ENCODE results near the gene EPHA4.

Gene EPHA4

DNA sequence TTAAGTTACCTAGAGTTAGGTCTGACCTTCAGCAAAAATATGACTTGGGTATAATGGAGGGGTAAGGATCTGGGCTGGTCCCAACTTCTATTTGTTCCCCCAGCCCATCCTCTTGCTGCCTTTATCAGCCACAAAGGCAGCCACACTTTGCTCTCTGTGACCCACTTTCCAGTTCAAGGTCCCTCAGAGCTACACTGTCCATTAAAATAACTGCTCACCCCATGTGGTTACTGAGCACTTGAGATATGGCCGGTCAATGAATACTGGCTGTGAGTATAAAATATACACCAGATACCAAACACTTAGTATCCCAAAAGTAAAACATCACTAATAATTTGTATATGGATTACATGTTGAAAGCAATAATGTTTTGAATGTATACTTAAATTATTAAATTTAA, 67.2 kb downstream of the EPHA4 start:
- no peak for DNase-seq (ENCODE audit: low read depth in 2 of 2)

DNA sequence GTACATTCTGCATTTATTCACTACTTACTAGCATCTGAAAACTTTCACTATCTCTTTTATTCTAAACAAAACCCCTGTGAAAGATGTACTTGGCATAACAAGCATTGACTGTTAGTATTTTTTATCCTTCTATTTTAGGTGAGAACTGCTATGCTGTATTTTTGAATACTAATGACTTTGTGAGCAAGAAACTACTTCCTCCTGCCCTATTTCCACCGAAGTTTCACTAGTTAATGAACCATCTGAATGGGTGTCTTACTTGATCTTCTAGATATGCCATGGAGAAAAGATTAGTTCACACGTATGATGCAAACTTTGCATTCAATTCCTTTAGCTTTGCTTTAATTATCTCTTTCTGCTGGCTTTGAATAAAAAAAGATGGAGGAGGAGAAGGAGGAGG, 68.1 kb downstream of the EPHA4 start:
- DNase-seq (ENCODE audit: low read depth in 2 of 2), result no peak

DNA sequence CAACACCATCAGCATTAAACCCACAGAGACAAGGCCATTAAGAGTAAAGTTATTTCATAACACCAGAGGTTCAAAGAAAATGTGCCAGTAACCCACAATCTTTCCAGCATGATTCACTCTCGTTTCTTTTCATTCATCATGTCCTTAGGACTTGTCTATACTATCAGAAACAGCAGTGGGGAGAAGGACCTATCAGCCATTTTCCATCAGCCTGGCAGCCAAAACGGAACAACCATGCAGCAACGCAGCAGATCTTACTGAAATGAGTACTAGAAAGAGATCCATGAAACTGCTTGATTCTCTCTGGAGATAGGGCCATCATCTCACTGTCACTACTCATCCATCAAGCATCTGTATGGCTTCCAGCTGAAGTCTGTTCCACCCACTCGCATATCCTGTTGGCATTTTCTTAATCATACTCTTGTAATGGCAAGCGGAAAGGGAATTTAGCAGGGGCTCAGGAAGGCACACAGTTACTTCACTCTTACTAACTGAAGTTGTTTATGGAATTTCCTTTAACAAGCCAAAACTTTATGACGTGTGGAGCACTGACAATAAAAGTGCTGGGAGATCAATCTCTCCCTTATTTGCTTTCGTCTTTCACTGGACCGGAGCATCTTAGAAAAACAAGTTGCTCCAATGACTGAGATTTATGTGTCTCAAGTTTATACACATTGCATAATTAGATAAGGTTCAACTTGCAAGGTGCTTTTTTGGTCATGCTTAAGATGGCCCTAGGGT, 69.7 kb downstream of the EPHA4 start:
- DNase-seq (ENCODE audit: low read depth in 2 of 2), result no peak

DNA sequence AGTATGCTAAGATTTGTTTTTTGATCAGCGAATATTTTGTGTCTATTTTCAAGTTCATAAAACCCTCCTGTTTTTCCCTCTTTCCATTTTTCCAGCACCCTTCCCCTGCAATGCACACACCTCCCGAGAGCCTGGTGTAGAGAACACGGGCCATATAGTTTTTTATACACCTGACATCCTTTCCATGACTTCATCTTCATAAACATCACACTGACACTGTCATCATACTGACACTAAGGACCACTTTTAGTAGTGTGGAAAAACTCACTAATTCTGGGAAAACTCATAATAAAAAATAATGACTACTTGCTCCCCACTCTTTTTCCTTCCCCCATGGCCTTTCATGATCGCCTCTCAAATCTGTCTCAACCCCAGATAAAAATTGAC, 70.2 kb downstream of the EPHA4 start:
- DNase-seq (ENCODE audit: low read depth in 2 of 2), result no peak

DNA sequence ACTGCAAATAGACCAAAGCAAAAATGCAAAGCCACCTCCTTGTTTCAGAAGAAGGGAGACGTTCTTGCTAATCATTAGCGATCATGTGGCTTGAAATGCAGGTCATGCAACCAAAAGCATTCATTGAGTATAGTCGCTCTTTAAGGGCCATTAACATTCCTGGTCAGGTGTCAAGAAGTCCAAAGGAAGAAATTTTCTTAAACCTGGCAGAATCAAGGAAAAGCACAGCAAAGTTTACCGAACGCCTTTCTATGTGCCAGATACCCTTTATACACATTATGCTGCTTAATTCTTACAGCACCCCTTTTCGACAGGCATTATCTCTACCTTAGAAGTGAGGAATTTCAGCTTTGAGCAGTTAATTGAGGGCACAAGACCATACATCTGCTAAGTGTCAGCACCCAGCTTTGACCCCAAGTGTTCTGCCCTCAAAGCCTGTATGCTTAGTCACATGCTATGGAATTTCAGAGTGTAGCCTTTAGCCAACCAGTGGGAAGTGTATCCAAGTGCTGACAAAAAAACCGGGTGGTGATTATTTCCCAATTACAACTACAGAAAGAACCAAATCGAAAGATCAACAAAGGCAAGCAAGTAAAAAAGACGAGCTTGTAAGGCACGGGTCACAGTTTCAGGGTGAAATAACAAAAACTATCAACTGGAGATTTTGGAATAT, 70.8 kb downstream of the EPHA4 start:
- DNase-seq (ENCODE audit: low read depth in 2 of 2), result no peak

DNA sequence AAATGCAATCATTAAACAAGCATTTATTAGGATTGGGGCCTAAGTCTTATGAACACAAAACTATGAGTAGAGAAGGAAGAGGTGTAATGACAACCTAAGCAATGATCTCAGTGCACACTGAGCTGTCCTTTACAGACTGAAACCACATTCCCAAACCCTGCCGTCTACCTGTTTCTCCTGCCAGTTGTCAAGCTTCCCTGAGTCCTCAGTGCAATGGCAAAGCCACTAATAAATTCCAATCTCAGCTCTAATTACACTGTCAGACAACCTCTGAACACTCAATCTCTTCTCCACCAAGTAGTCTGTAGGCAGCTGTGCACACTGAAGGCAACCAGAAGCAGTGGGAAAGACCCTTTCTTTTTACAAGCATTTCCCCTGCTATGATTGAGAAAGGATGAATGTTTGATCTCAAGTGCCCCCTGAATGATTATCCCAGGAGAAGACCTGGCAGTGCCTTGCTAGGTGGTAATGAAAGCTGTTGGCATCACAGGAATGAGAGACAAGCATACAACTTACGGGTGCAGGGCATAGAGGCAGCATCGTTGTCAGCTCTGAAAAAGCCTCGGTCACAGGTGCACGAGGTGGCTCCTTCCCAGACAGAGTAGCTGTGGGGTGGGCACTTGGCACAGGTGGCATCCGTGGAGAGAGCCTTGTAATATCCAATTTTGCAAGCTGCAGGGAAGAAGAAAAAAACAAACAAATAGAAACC, 71.4 kb downstream of the EPHA4 start:
- DNase-seq (ENCODE audit: low read depth in 2 of 2), result no peak

DNA sequence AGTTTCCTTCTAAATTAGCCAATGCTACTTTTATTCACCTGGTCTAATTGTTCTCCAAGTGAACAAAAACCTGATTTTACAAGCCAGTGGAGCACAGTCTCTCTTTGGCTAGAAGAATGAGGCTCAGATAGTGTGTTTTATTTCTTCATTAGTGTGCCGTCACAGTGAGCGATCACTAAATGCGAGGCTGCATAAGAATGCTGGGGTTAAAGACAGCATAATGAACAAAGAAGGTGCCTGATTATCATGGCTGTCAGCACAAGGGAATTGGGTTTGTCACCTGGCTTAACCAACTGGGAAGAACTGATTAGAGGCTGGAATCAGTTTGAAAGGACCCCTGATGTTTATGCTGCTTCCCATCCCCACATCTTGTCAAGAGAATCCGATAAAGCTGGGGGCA, 76.4 kb downstream of the EPHA4 start:
- DNase-seq (ENCODE audit: low read depth in 2 of 2), result no peak

DNA sequence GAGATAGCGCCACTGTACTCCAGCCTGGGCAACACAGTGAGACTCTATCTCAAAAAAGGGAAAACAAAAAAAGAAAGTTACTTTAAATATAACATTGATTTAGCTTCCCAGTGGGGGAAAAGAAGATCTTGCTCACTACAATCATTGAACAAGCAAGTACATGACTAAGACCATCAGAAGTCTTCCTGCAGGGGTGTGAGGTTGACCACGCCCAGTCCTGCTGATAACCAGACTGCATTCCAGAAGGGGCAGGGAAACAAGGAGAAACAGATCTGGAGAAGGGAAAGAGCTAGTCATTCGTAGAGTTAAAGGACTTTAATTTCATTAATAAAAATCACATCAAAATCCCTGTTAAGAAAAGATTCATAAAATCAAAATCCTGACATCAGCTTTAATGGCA, 77.5 kb downstream of the EPHA4 start:
- DNase-seq (ENCODE audit: low read depth in 2 of 2), result no peak

DNA sequence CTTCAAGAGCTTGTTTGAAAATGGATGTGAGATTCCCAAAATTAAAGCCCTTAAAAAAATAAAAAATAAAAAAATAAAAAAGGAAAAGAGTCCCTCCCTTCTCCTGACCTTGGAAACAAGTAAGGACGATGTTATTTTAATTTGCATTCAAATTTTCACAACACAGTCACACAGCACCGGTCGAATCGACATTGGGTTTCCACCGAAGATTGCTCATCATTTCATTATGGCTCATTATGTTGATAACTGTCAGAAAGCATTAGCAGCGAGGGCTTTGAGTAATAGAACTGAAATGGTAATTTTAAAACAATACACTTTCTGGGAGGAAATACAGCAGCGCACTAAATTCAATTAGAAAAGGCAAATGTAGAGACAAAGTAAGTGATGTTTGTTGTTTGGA, 78.7 kb downstream of the EPHA4 start:
- no peak for DNase-seq (ENCODE audit: low read depth in 2 of 2)

DNA sequence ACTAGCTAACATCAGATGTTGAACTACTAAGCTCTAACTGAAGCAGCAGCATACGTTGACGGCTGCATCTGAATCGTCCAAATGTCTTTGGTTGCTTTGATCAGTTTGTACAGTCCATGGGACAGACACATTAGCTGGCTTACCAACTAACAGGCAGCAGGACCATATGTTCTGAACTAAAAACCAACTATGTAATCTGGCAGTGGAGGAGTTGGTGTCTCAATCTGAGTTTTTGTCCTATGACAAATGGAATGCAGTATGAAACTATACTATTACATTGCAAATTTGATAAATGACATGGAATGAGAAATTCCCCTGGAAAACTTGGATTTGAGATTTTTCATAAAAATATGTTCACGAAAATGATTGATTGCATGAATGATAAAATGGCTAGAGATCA, 79.5 kb downstream of the EPHA4 start:
- no peak for DNase-seq (ENCODE audit: low read depth in 2 of 2)

DNA sequence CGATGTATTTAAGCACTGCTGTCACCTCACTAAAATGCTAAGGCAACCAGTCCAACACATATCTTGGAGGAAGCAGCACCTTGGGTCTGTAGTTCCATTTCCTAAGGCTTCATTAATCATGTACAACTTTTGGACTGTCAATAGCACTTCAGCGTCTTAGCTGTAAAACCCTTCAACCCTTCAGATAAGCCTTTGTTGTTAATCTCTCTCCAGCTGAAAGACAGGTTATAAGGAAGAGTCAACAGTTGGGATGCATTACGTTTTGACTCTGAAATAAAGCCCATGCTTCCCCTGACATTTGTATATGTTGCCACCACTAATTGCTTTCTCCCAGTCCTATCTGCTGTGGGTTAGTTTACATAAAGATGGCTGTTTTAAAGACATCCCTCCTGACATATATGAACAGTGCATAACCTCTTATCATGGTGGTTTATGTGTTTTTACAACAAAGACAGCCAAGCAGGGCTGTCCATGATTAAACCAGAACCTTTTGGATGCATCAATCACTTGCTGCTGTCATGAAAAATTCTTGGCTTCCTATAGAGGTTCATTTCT, 81.5 kb downstream of the EPHA4 start:
- DNase-seq (ENCODE audit: low read depth in 2 of 2), result no peak

DNA sequence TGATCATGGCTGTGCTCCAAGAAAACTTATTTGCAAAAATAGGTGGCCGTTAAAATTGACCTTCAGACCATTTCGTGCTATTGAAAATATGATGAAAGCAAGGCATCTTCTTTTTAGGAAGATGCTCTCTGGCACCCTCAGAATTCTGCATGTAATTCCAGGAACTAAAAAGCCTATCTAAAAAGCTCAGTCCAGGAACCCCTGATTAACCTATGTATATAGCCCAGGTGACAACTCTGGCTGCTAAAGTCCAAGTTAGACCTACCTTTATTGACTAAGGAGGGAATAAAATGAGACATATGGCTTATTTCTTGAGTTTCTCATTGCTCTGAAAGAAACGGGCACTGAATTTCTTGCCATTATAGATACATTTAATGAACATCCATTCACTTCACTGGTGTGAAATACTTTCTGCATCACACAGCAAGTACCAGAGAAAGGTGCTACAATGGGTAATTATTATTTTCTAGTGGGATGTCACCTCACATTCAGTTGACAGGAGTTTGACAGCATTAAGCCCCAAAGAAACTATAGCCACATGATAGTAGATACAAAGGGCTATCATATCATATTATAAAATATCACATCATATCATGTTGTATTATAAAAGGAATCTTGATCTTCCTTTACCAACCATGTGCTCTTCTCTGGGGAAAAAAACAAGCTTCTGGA, 83.8 kb downstream of the EPHA4 start:
- no peak for DNase-seq (ENCODE audit: low read depth in 2 of 2)

DNA sequence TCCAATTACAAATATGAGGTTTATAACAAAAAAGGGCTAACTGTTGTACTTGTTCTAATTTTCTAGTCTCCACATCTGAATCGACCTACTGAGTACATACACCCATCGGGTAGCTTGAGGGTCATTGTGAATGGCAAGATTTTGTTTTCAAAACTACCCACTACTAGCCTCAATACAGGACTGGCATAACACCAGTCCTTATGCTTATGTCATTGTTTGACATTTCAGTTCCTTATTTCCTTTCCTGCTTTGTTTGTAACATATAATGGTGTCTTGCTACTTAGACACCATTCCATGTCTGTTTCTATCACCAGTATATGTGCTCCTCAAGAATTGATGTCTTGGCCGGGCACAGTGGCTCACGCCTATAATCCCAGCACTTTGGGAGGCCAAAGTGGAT, 86.0 kb downstream of the EPHA4 start:
- DNase-seq (ENCODE audit: low read depth in 2 of 2), result no peak

DNA sequence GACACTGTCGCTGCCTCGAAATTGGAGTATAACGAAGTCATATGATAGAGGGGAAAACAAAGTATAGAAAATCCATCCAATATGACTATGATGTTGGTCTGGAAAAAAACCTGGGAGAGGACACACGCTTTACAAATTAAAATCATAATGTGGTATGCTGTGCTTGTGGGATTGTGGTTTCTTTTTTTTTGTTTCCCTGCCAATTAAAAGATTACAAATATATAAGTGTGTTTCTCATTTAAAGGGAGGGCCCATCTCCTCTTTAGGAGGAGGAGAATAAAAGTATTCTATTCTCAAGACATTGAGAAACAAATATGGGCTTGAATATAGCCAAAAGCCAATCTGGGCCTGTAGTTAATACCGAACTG, 86.6 kb downstream of the EPHA4 start:
- no peak for DNase-seq (ENCODE audit: low read depth in 2 of 2)

DNA sequence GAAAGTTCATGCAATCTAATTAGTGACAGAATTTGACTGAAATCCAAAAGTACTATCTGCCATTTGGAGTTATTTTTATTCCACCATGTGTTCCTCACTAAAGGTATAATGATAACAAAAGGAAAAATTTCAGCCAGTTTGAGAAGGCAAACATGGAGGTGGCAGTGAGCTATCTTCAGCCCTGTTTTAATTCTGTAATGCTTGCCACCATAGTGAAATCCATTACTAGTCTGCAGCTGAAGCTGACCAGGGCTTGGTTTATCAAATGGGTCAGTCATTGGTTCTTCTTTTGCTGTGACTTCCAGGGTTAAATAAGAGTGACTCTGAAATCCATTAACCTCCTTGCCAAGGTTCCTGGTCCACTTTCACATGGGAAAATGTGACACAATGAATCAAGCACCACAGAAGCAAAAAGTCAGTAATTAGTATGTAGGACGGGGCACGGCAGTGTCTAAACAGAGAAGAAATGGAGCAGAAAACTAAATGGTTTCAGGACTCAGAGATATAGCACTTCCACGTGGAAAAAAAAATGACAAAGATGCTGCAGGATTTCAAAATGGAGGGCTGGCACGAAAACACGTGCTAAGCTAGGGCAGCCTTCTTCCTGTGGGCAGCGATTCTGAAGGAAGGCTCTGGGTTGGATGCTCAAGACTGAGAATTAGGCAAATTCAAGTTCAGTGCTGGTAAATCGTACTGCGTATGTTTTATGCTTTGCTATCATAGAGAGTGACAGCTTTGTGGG, 87.2 kb downstream of the EPHA4 start:
- DNase-seq (ENCODE audit: low read depth in 2 of 2), result no peak

DNA sequence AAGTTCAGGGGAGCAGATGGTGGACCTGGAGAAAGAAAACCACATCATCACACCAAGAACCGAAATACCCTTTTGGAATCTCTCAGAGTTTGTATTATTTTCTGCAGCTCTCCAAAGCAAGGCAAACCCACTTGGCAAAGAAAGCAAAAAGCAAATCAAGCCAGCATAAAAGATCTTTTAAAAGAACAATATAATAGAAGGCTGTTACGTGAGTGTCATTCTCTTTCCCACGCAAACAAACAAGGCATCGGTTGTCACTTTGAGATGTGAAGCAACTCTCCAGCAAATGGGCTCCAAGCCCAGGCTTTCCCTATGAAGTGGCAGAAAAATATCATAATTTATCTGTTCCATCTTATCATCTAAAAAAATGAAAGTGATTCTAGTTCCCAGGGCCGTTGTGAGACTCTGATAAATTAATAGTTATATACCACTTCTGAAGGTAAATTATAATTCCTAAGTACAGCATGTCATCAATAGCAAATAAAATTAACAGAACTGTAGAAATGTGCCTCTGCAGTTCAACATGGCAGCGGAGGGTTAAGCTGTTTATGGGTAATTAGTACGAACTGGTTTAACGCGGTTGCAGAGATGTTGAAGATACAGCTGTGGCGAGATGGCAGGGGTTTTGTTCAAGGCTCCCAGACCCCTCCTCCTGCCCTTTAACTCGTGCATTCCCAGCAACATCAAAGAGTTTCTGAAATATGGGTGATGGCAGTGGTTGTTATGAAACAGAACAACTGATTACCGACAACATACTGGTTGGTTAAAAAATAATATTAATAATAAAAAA, 89.2 kb downstream of the EPHA4 start:
- DNase-seq (ENCODE audit: low read depth in 2 of 2), result no peak

DNA sequence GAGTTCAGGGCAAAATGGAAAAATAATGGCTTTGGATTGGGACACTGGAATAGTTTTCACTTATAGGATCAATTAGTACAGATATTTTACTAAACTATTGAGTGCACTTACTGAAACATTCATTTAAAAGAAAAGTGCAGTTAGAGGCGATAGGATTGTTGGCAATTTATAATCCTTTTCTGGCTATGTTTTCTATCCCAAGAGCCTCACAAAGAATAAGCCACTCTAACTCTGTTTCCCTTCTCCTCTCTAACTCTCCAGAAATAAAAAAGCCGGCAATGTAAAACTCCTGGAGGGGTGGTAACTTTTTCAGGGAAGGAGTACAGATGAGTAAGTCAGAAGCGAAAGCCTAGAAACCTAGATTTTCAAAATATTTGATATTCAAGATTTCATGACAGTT, 91.3 kb downstream of the EPHA4 start:
- no peak for DNase-seq (ENCODE audit: low read depth in 2 of 2)

DNA sequence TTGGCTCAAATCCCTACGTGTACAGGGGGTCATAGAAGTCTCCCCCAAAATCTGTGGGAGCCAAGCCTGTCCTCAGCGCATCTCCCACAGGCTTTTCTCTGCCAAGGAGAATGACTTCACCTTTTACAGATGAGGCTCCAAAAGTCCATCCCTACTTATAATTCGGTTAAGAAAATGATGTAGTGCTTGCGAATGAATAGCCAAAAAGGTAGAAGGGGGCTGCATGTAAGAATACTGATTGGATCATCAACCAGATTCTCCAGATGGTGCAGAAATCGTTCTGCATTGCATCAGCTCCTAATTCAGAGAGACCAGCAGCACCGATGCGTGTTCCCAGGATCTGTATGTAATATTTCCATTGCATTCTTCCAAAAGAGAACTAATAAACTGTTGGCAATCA, 91.9 kb downstream of the EPHA4 start:
- DNase-seq (ENCODE audit: low read depth in 2 of 2), result no peak

DNA sequence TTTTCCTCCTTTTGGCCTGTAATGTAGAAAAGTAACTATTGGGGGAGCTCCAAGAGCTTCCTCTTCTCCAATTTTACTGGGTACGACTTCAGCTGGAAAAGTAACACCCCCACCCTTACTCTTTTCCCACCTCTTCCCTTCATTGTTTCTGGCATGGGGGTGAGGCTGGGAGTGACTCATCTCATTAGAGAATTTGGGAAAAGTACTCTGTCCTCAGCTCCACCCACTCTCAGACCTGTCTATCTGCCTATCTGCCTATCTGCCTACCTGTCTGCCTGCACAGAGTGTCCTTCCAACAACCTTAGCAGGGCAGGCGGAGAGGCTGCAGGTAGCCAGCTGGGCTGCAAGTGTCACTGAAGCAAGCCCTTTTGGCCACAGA, 93.6 kb downstream of the EPHA4 start:
- no peak for DNase-seq (ENCODE audit: low read depth in 2 of 2)

DNA sequence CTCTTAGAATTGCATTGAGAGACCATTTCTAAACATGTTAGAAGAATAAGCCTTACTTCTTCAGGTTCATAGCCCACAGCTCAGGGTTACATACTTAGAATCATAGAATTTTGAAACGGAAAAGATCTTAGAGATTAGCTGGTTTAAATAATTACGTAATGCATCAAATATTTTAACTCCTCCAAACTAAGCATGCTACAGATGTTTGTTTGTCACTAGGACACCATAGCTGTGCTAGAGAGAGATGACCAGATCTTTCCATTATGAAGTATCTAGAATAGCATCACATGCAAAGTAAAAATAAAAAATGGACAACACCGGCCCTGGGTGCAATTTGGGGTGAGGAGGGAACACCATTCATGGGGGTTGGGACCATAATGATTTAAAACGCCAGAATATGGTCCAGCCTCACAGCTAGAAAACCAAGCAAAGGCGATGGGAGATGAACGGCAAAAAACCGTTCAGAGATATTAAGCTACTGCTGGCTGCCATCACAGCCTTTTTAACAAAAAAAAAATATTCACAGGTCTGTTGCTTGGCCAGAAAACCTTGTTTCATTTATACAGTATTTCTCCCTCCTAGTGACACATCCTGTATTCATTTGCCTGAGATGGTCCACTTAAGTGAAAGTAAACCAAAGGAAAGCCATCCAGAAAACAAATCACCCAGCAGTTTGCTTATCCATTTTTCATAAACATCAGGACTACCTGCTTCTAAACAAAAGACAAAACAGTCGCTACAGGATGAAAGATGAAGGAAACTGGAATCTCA, 94.2 kb downstream of the EPHA4 start:
- DNase-seq (ENCODE audit: low read depth in 2 of 2), result no peak
